ENCODE results near the gene PUS10.

- TF ChIP-seq KDM5B (CRISPR knock-in tag; IDR thresholded peaks at IDR 0.05; ENCODE audit: borderline replicate concordance) (no peak), ZNF512 (CRISPR knock-in tag; IDR thresholded peaks at IDR 0.05) (no peak), HDAC1 (CRISPR knock-in tag; IDR thresholded peaks at IDR 0.05) (no peak), CTCF (CRISPR knock-in tag; IDR thresholded peaks at IDR 0.05) (no peak), SIN3A (IDR thresholded peaks at IDR 0.05; ENCODE audit: borderline replicate concordance, low read depth, low read length) (no peak), POLR2A (IDR thresholded peaks at IDR 0.05; ENCODE audit: insufficient read depth in 1 of 2, low read depth in 2 of 2, low read length in 2 of 2) (no peak)
Measured at GRCh38 chr2:61057562-61057961, 39.5 kb upstream of the PUS10 start.

Measured in HepG2 (cell line).